OCI-LY3 (cell line): ENCODE measurements around the gene EPHB1.

Experiments used
- EZH2phosphoT487 ChIP-seq: fragments of 200-600 bp; shearing (Covaris generic); IDR thresholded peaks from 2 replicates; pipeline ENCODE4 v1.6.1; 2018; ENCODE audit warnings: antibody characterized with exemption, mixed run types, low read depth
- TF ChIP-seq, protein P1 (sequence below): fragments of 200-600, 300-600 bp; sonication (generic); IDR thresholded peaks from 2 replicates; pipeline ENCODE4 v1.5.1; 2014; ENCODE audit warnings: antibody characterized with exemption, low read length, low read depth

DNA sequence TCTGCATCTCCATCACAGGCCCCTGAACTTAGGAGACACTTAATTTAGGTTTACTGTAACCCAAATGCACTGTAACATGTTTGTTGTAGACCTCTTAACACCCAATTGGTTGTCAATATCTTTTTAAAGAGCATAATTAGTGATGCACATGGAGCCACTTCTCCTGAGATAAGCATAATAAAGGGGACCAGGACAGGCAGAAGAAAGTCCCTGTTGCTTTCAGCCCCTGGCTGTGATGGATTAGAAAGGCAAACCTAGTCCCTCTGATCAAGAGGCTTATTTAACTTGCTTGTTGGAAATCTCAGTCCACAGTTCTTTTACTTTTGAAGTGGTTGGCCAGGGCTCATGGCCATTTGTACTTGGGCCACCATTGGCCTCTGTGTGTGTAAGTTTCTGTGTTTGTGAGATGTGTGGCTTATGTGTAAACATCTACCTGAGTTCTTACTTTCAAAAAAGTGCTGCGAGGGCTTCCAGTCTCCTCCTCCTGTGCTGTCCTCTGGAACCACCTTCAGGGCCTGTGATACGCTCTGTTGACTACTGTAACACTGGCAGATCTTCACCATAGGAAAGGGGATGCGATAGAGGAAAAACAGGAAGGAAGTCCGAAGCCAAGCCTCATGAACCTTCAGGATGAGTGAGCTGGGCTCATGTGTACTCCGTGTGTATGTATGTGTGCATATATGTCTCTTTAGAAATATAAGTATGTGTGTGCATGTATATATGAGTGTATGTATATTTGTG lies 136.2 kb downstream of the EPHB1 start:
- TF ChIP-seq, protein P1, sequence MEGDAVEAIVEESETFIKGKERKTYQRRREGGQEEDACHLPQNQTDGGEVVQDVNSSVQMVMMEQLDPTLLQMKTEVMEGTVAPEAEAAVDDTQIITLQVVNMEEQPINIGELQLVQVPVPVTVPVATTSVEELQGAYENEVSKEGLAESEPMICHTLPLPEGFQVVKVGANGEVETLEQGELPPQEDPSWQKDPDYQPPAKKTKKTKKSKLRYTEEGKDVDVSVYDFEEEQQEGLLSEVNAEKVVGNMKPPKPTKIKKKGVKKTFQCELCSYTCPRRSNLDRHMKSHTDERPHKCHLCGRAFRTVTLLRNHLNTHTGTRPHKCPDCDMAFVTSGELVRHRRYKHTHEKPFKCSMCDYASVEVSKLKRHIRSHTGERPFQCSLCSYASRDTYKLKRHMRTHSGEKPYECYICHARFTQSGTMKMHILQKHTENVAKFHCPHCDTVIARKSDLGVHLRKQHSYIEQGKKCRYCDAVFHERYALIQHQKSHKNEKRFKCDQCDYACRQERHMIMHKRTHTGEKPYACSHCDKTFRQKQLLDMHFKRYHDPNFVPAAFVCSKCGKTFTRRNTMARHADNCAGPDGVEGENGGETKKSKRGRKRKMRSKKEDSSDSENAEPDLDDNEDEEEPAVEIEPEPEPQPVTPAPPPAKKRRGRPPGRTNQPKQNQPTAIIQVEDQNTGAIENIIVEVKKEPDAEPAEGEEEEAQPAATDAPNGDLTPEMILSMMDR, result no peak
- TF ChIP-seq EZH2phosphoT487, result no peak
